Heart right ventricle (tissue), 16 donors: ENCODE measurements around the gene CDK10. TPM values are rescaled to one million over a fixed set of nuclear protein-coding genes. Genes with fewer than 3 reads are reported as not detected.

Experiments
- ATAC-seq, 8 donors: fragments of 200-7000 bp; cut with Tn5 transposase; one replicate each; pipeline ENCODE4 v1.9.1; 2020; ENCODE audit warnings: mild to moderate bottlenecking in 8 of 8, moderate library complexity in 8 of 8, moderate number of reproducible peaks in 1 of 8
- DNase-seq, 2 donors: peaks; one replicate each; pipeline ENCODE4 v3.0.0-alpha.2; 2020
- H3K27ac ChIP-seq, 10 donors: fragments of 200-600 bp; sonication (generic) in 2 of 10; one replicate each; pipeline versions ENCODE4 v1.5.0 to v1.8.0; 2020 to 2022; ENCODE audit warnings: mild to moderate bottlenecking in 3 of 10
- H3K27me3 ChIP-seq, 7 donors: fragments of 200-600 bp; one replicate each; pipeline ENCODE4 v1.8.0; 2021 to 2022; ENCODE audit warnings: mild to moderate bottlenecking in 2 of 7
- H3K36me3 ChIP-seq, 9 donors: fragments of 200-600 bp; sonication (generic) in 1 of 9; one replicate each; pipeline versions ENCODE4 v1.5.0 to v1.8.0; 2020 to 2022; ENCODE audit warnings: mild to moderate bottlenecking in 2 of 9
- H3K4me1 ChIP-seq, 9 donors: fragments of 200-600 bp; sonication (generic) in 1 of 9; one replicate each; pipeline versions ENCODE4 v1.5.0 to v1.8.0; 2020 to 2022; ENCODE audit warnings: mild to moderate bottlenecking in 4 of 9
- H3K4me3 ChIP-seq, 10 donors: fragments of 200-600 bp; sonication (generic) in 2 of 10; one replicate each; pipeline versions ENCODE4 v1.5.0 to v1.8.0; 2020 to 2022; ENCODE audit warnings: mild to moderate bottlenecking in 7 of 10, moderate library complexity in 2 of 10
- H3K9me3 ChIP-seq, 11 donors: fragments of 200-600 bp in 10 of 11; sonication (generic) in 2 of 11; one replicate each; pipeline versions ENCODE4 v1.5.0 to v1.8.0; 2013 to 2022; ENCODE audit warnings: mild to moderate bottlenecking in 2 of 11, control low read depth in 1 of 11, moderate library complexity in 1 of 11
- CTCF ChIP-seq, 9 donors: fragments of 200-600 bp; sonication (generic) in 2 of 9; IDR thresholded peaks; one replicate each; pipeline versions ENCODE4 v1.5.0 to v1.8.0; 2021 to 2022; ENCODE audit warnings: antibody characterized with exemption in 9 of 9, mild to moderate bottlenecking in 5 of 9, moderate library complexity in 1 of 9
- WGBS, 2 donors: extraction: QIAGEN DNeasy Blood & Tissue Kit; methylation state at CpG; one replicate each; pipeline ENCODE4 v1.1.7; 2013; ENCODE audit warnings: inconsistent platforms in 1 of 2; 5-methylcytosine and 5-hydroxymethylcytosine counted together
- intact Hi-C, 10 donors: fragments of 100-400 bp; cut with DNase I; formaldehyde crosslinking; loops; one replicate each; pipeline versions ENCODE4 v1.11.1 to v1.14.2; 2022
- long read RNA-seq, 3 donors: library from polyadenylated mRNA; unstranded; transcript quantifications; one replicate each; pipeline ENCODE4 v2.0.0, GENCODE V29; 2020 to 2021
- polyA plus RNA-seq, 2 donors: library from polyadenylated mRNA; stranded (reverse); fragments of 200-250 nt; gene quantifications; one replicate each; pipeline ENCODE4 v1.2.3, GENCODE V29; 2013
- total RNA-seq, 10 donors: library from RNA; stranded (reverse); fragmentation: NEBNext Ultra II Directional in 3 of 10; extraction: Animal tissue kit (Norgen Biotek cat#: 25700) in 3 of 10; gene quantifications; one replicate each; pipeline versions ENCODE4 v1.2.1 to v1.2.4, GENCODE V29; 2021 to 2023
- donor health status: Arrhythmogenic right ventricular cardiomyopathy.
- donor health status: ischemic (EF 13 %, LVEDD 7.1; RV severe dilation, severe dysfunction).
- donor health status: healthy with polysubstance abuse.
- donor health status: DM: no; HTN: yes; CAD: no.
- donor health status: DM: no; HTN: no; CAD: no.
- donor health status: ischemic (EF 25% LVEDD 6.9; RV normal size, moderate dysfunction).
- donor health status: ischemic (EF 25% LVEDD 5.7; RV mildly dilated, moderate dysfunction).
- donor health status: healthy.
- donor health status: DM: yes; HTN: yes; CAD: no.
- donor health status: Ischemic cardiomyopathy.
- donor health status: ischemic (EF 35%, LVEDD 5.7; RV mildly dilated, moderate dysfunction).
- donor health status: nonischemic (EF 11% LVEDD 7.7; RV severe dilation, severe dysfunction).
- donor health status: DM: yes; HTN: yes; CAD: no.
- donor health status: PGD.
- donor health status: ischemic (EF 29% LVEDD 5.4; RV normal size, mild dysfunction).
- donor health status: nonischemic (EF 23%, LVEDD 6.1; RV moderate dilation, normal function).

CDK10 gene
- total RNA-seq, result 10 to 100 TPM; 14.7 to 31.4 (median 21.6) TPM
- polyA plus RNA-seq, result 10 to 100 TPM; 35.9 to 63.4 TPM
- long read RNA-seq, donor 1, partial matches to known transcripts, result 4 of 41 reads
- long read RNA-seq, donor 1, other reads (novel, unspliced or antisense), result 30 of 41 reads
- long read RNA-seq, donor 2, partial matches to known transcripts, result 4 of 22 reads
- long read RNA-seq, donor 2, other reads (novel, unspliced or antisense), result 15 of 22 reads
- long read RNA-seq, donor 3, partial matches to known transcripts, result 1 of 27 reads
- long read RNA-seq, donor 3, other reads (novel, unspliced or antisense), result 19 of 27 reads

- no peak for TF ChIP-seq CTCF (IDR thresholded peaks at IDR 0.05)
- peaks cover 0 to 30% (median 1%) of the 10 kb centered on the region in 9 donors for H3K36me3 ChIP-seq
- WGBS, 2 donors, result 0 to 1% methylated on average over 56 to 67 of the region's 67 CpGs
Observed at GRCh38 chr16:89686520-89687091, at the start of gene CDK10. Gene CDK10, plus strand, starts transcription at chr16:89686689. Its CDS starts 22 bp downstream, at chr16:89686711.

GRCh38 chr16:89637379-89637778, 49.1 kb upstream of the CDK10 start:
- 65 to 69% methylated on average over 10 of the region's 10 CpGs for WGBS, 2 donors
- Histone ChIP-seq H3K27me3 (peaks cover 10 to 21% (median 14%) of the 10 kb centered on the region in 7 donors), H3K4me1 (peaks cover 0 to 19% (median 10%) of the 10 kb centered on the region in 9 donors), H3K27ac (no peak overlapping the region), H3K36me3 (no peaks in the 10 kb centered on the region), H3K9me3 (no peaks in the 10 kb centered on the region), H3K4me3 (no peak overlapping the region)
- no peak for ATAC-seq
- TF ChIP-seq CTCF (IDR thresholded peaks at IDR 0.05), result no peak
- intact Hi-C loops, result loop anchor here in 1 of 10 donors (10.0 kb wide), 1 partner anchor 63 kb away; the partner anchor contains the start of gene CPNE7
- DNase-seq, result no peak

More at GRCh38 chr16:89686520-89687091, at the start of gene CDK10:
- intact Hi-C loops, result no loop called here
- DNase-seq (peak; percentile 91 to 93), ATAC-seq (peak; percentile 94 to 97 (median 96))
- Histone ChIP-seq H3K4me3 (peak within 1 kb of the TSS; percentile 63 to 96 (median 82)), H3K9me3 (peaks cover 0 to 8% (median 0%) of the 10 kb centered on the region in 11 donors), H3K27me3 (no peaks in the 10 kb centered on the region), H3K4me1 (peaks cover 4 to 14% (median 9%) of the 10 kb centered on the region in 9 donors), H3K27ac (peak within 1 kb of the TSS; percentile 69 to 95 (median 90))

- H3K4me3 ChIP-seq, result no peak overlapping the region
- ATAC-seq, result no peak
- no peak overlapping the region for H3K27ac ChIP-seq
- DNase-seq, result no peak
- TF ChIP-seq CTCF (IDR thresholded peaks at IDR 0.05), result no peak
- H3K36me3 ChIP-seq, result no peaks in the 10 kb centered on the region
- intact Hi-C loops, result loop anchor here in 1 of 10 donors (10.0 kb wide), 1 partner anchor 64 kb away; the partner anchor contains the start of gene CPNE7
- WGBS, 2 donors, result 60 to 70% methylated on average over 6 to 10 of the region's 10 CpGs
- no peaks in the 10 kb centered on the region for H3K9me3 ChIP-seq
- peaks cover 0 to 10% (median 6%) of the 10 kb centered on the region in 7 donors for H3K27me3 ChIP-seq
- peaks cover 0 to 20% (median 10%) of the 10 kb centered on the region in 9 donors for H3K4me1 ChIP-seq
Observed at GRCh38 chr16:89638455-89638854, 48.0 kb upstream of the CDK10 start.

- Histone ChIP-seq H3K36me3 (peaks cover 0 to 4% (median 0%) of the 10 kb centered on the region in 9 donors), H3K4me1 (peaks cover 0 to 22% (median 10%) of the 10 kb centered on the region in 9 donors), H3K27ac (no peak overlapping the region), H3K27me3 (peaks cover 0 to 7% (median 0%) of the 10 kb centered on the region in 7 donors), H3K4me3 (no peak overlapping the region), H3K9me3 (no peaks in the 10 kb centered on the region)
- ATAC-seq (no peak), DNase-seq (no peak)
- WGBS, 2 donors, result 88% methylated on average over 6 of the region's 6 CpGs
- no peak for TF ChIP-seq CTCF (IDR thresholded peaks at IDR 0.05)
- intact Hi-C loops, result loop anchor here in 1 of 10 donors (10.0 kb wide), 1 partner anchor 65 kb away; the partner anchor contains the start of gene CPNE7
Observed at GRCh38 chr16:89639385-89639784, 47.1 kb upstream of the CDK10 start.
